GM21515 (cell line): ENCODE data around the gene ZC3H18.
A peak's percentile ranks its signal among the peaks of the same experiment; 100 is the strongest.

Source experiments
- ATAC-seq: cut with Tn5 transposase; IDR thresholded peaks from one replicate; pipeline ENCODE4 v1.9.1; 2021; ENCODE audit not compliant: unreplicated experiment

Gene ZC3H18

GRCh38 chr16:88619859-88620815 lies 49.9 kb downstream of the ZC3H18 start:
- no peak for ATAC-seq

GRCh38 chr16:88622125-88622524 lies 51.9 kb downstream of the ZC3H18 start:
- ATAC-seq = no peak

- ATAC-seq = no peak
Observed at GRCh38 chr16:88622866-88623265, 52.7 kb downstream of the ZC3H18 start.

GRCh38 chr16:88623858-88624257 lies 53.7 kb downstream of the ZC3H18 start:
- no peak for ATAC-seq

- no peak for ATAC-seq
Observed at GRCh38 chr16:88624481-88624880, 54.3 kb downstream of the ZC3H18 start.

GRCh38 chr16:88624977-88625576 lies 54.9 kb downstream of the ZC3H18 start:
- ATAC-seq = no peak

- ATAC-seq = no peak
Observed at GRCh38 chr16:88626646-88627045, 56.4 kb downstream of the ZC3H18 start.

GRCh38 chr16:88627531-88628411 lies 57.6 kb downstream of the ZC3H18 start:
- no peak for ATAC-seq

- ATAC-seq = no peak
Observed at GRCh38 chr16:88628512-88628974, 58.3 kb downstream of the ZC3H18 start.

GRCh38 chr16:88629835-88630234 lies 59.6 kb downstream of the ZC3H18 start:
- no peak for ATAC-seq

GRCh38 chr16:88630433-88630832 lies 60.2 kb downstream of the ZC3H18 start:
- no peak for ATAC-seq

- no peak for ATAC-seq
Observed at GRCh38 chr16:88630941-88631340, 60.7 kb downstream of the ZC3H18 start.

- ATAC-seq = no peak
Observed at GRCh38 chr16:88631384-88631783, 61.2 kb downstream of the ZC3H18 start.

GRCh38 chr16:88631920-88632586 lies 61.9 kb downstream of the ZC3H18 start:
- no peak for ATAC-seq

- no peak for ATAC-seq
Observed at GRCh38 chr16:88632587-88632930, 62.4 kb downstream of the ZC3H18 start.

GRCh38 chr16:88633684-88634140 lies 63.5 kb downstream of the ZC3H18 start:
- ATAC-seq = peak; percentile 30

- peak; percentile 37 for ATAC-seq
Observed at GRCh38 chr16:88634141-88634993, 64.2 kb downstream of the ZC3H18 start.

- no peak for ATAC-seq
Observed at GRCh38 chr16:88634994-88635670, 64.9 kb downstream of the ZC3H18 start.

- no peak for ATAC-seq
Observed at GRCh38 chr16:88635671-88636319, 65.6 kb downstream of the ZC3H18 start.
